Mesothelial cell of epicardium (in vitro differentiated cells): ENCODE measurements around the gene CARS2. TPM values are rescaled to one million over a fixed set of nuclear protein-coding genes. Genes with fewer than 3 reads are reported as not detected.
"Not testable (repeated sequence)": the region's sequence is repeated elsewhere in the genome, so short reads cannot be mapped to it uniquely, and the experiment has no call there.

Experiments used
- DNase-seq, 2 experiments: peaks; one replicate each; pipeline ENCODE4 v3.0.0; 2021; ENCODE audit warnings: low spot score in 2 of 2; ENCODE audit not compliant: unreplicated experiment in 2 of 2
- H3K27ac Mint-ChIP-seq: 2 replicates; pipeline ENCODE4 v1.8.0; 2021; ENCODE audit warnings: mixed read lengths
- H3K27me3 Mint-ChIP-seq: 2 replicates; pipeline ENCODE4 v1.8.0; 2021; ENCODE audit warnings: low read depth, mixed read lengths
- H3K36me3 Mint-ChIP-seq: 2 replicates; pipeline ENCODE4 v1.8.0; 2021; ENCODE audit warnings: mixed read lengths
- H3K4me1 Mint-ChIP-seq: 2 replicates; pipeline ENCODE4 v1.8.0; 2021; ENCODE audit warnings: mixed read lengths
- H3K4me3 Mint-ChIP-seq: 2 replicates; pipeline ENCODE4 v1.8.0; 2021; ENCODE audit warnings: mild to moderate bottlenecking, moderate library complexity, mixed read lengths
- H3K9me3 Mint-ChIP-seq: 2 replicates; pipeline ENCODE4 v1.8.0; 2021; ENCODE audit warnings: mixed read lengths
- CTCF ChIP-seq: fragments of 200-600 bp; sonication (generic); IDR thresholded peaks from one replicate; pipeline ENCODE4 v1.5.0; 2021; ENCODE audit warnings: antibody characterized with exemption; ENCODE audit not compliant: unreplicated experiment
- total RNA-seq: library from RNA; stranded (reverse); gene quantifications from 3 replicates; pipeline ENCODE4 v1.2.1, GENCODE V29; 2021

CARS2 gene
- total RNA-seq, 1 donor from 2014 or later, result 89.1 TPM

GRCh38 chr13:110699148-110700145, 6.5 kb downstream of the CARS2 start:
- H3K27ac Mint-ChIP-seq, result no peak overlapping the region
- no peaks in the 10 kb centered on the region for H3K9me3 Mint-ChIP-seq
- peaks cover 28% of the 10 kb centered on the region for H3K36me3 Mint-ChIP-seq
- DNase-seq, result no peak
- TF ChIP-seq CTCF, result no peak
- H3K27me3 Mint-ChIP-seq, result no peaks in the 10 kb centered on the region
- H3K4me3 Mint-ChIP-seq, result no peak overlapping the region
- H3K4me1 Mint-ChIP-seq, result peaks cover 11% of the 10 kb centered on the region

GRCh38 chr13:110698689-110699088, 7.2 kb downstream of the CARS2 start:
- DNase-seq, result no peak
- H3K4me1 Mint-ChIP-seq, result peaks cover 9% of the 10 kb centered on the region
- no peaks in the 10 kb centered on the region for H3K27me3 Mint-ChIP-seq
- H3K4me3 Mint-ChIP-seq, result no peak overlapping the region
- TF ChIP-seq CTCF, result no peak
- H3K9me3 Mint-ChIP-seq, result no peaks in the 10 kb centered on the region
- H3K36me3 Mint-ChIP-seq, result peaks cover 27% of the 10 kb centered on the region
- H3K27ac Mint-ChIP-seq, result no peak overlapping the region

- no peaks in the 10 kb centered on the region for H3K27me3 Mint-ChIP-seq
- peaks cover 3% of the 10 kb centered on the region for H3K4me1 Mint-ChIP-seq
- no peak for TF ChIP-seq CTCF
- DNase-seq, result no peak
- H3K27ac Mint-ChIP-seq, result no peak overlapping the region
- H3K9me3 Mint-ChIP-seq, result no peaks in the 10 kb centered on the region
- H3K36me3 Mint-ChIP-seq, result peaks cover 28% of the 10 kb centered on the region
- no peak overlapping the region for H3K4me3 Mint-ChIP-seq
Observed at GRCh38 chr13:110697842-110698241, 8.1 kb downstream of the CARS2 start.

GRCh38 chr13:110696776-110697175, 9.1 kb downstream of the CARS2 start:
- Mint-ChIP-seq H3K9me3 (no peaks in the 10 kb centered on the region), H3K4me3 (no peak overlapping the region), H3K36me3 (peaks cover 28% of the 10 kb centered on the region), H3K4me1 (no peaks in the 10 kb centered on the region), H3K27ac (no peak overlapping the region), H3K27me3 (no peaks in the 10 kb centered on the region)
- no peak for DNase-seq
- TF ChIP-seq CTCF, result no peak

- H3K4me3 Mint-ChIP-seq, H3K9me3 Mint-ChIP-seq, H3K27ac Mint-ChIP-seq, H3K27me3 Mint-ChIP-seq, DNase-seq, H3K4me1 Mint-ChIP-seq: not testable (repeated sequence)
- H3K36me3 Mint-ChIP-seq, result peaks cover 31% of the 10 kb centered on the region
Observed at GRCh38 chr13:110695774-110696173, 10.1 kb downstream of the CARS2 start.

GRCh38 chr13:110690516-110690915, 15.4 kb downstream of the CARS2 start:
- no peaks in the 10 kb centered on the region for H3K27me3 Mint-ChIP-seq
- no peak for TF ChIP-seq CTCF
- H3K9me3 Mint-ChIP-seq, result no peaks in the 10 kb centered on the region
- no peak overlapping the region for H3K4me3 Mint-ChIP-seq
- no peaks in the 10 kb centered on the region for H3K4me1 Mint-ChIP-seq
- DNase-seq, result no peak
- peaks cover 16% of the 10 kb centered on the region for H3K36me3 Mint-ChIP-seq
- H3K27ac Mint-ChIP-seq, result no peak overlapping the region
